Stimulated activated CD8-positive, alpha-beta memory T cell treated with anti-CD3 and anti-CD28 coated beads, Interleukin-15, amount 100 ng/mL, for 48 hours (primary cell): ENCODE measurements around the gene TYK2.
"Not testable (repeated sequence)": the region's sequence is repeated elsewhere in the genome, so short reads cannot be mapped to it uniquely, and the experiment has no call there.

Experiments
- DNase-seq, 2 donors: peaks; one replicate each; pipeline ENCODE4 v3.0.0-alpha.2; 2020; ENCODE audit warnings: low read depth in 2 of 2

The TYK2 gene

GRCh38 chr19:10380313-10381102, at the start of gene TYK2:
Gene TYK2 (minus strand): TSS chr19:10380572. CDS start chr19:10378406, 2,166 bp downstream.
- DNase-seq, result peak; percentile 94 to 95

DNA sequence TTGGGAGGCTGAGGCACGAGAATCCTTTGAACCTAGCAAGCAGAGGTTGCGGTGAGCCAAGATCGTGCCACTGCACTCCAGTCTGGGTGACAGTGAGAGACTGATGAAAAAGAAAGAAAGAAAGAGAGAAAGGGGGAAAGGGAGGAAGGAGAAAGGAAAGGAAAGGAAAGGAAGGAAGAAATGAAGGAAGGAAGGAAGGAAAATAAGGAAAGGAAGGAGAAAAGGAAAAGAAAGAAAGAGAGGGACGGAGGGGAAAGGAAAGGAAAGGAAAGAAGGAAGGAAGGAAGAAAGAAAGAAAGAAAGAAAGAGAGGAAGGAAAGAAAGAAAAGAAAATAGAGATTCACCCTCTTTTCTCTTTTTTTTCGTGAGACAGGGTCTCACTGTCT, 48.6 kb upstream of the TYK2 start:
- no peak for DNase-seq

- no peak for DNase-seq
Observed at GRCh38 chr19:10427169-10427568, 46.8 kb upstream of the TYK2 start.

- no peak for DNase-seq
Observed at GRCh38 chr19:10424011-10424637, 43.8 kb upstream of the TYK2 start.

DNA sequence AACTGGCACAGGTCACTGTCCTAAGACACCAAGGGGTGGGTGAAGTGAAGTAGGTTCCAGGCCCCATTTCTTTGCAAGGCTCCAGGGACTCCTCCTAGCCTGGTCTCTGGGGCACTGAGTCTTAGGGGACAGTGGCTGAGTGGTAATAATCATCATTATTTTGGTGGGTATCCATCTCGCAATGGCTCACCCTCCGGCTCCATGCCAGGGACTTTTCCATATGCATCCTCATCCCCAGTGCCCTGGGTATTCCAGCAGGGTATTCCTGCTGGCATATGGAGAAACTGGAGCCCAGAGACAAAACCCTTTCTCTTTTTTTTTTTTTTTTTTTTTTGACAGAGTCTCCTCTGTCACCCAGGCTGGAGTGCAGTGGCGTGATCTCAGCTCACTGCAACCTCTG, 42.5 kb upstream of the TYK2 start:
- no peak for DNase-seq

- DNase-seq, result no peak
Observed at GRCh38 chr19:10422046-10422461, 41.7 kb upstream of the TYK2 start.

GRCh38 chr19:10421240-10422045, 41.1 kb upstream of the TYK2 start:
- no peak for DNase-seq

- DNase-seq, result peak in 1 of 2 donors; percentile 60
Observed at GRCh38 chr19:10420444-10421239, 40.3 kb upstream of the TYK2 start, which contains the start of gene PDE4A. Gene PDE4A (plus strand): TSS chr19:10420538. CDS start chr19:10420765, 227 bp downstream.

DNA sequence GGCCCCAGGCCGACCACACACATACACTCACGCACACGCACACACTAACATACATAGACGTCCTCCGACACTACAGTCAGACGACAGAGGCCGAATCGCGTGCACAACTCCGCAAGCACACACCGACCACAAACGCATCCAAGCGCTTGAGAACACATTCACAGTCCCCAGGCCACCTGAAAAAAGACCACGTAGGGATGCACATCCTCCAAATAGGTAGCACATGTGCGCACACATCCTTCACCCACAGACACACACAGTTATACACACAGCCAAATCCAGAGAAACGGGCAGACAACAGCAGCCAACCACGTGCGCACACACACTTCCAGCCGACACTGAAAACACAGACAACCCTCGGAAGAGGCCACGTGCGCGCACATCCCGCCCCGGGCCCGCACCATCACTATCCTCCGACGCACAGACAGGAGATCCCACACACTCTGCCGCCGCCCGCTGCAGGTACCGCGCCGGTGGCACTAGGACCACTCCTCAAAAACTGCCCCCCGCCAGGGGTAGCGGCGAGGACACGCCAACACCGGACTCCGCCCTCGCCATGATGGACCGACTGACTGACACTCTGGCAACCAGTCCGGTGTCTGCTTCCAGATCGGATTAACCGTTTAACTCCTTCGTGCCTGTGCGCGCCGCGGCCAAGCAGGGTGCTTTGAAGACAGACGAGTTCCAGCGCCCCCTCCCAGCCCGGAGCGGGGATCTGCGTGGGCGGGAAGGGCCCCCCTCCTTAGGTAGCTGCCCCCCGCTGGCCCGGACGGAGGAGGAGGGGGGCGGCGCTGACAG, 39.5 kb upstream of the TYK2 start:
- peak in 1 of 2 donors; percentile 68 for DNase-seq

DNA sequence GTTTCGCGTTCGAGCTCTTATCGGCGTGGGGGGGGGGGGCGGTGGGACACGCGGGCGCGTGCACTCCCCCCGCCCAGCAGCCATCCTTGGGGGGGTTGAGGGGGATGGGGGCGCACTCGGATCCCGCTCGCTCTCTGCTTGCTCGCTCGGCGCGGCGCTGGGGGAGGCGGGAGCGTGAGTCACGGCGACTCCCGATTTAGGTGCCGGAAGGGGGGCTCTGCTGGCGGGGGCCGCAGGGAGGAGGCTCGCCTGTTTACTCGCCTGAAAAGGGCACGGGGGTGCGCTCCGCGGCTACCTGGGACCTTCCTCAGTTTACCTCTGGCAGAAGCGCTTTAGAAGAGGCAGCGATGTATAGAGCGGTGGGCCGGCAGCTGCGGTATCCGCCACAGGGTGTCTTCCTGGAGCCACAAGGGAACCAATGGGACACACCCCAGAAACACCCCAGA, 38.9 kb upstream of the TYK2 start:
- DNase-seq, result peak in 1 of 2 donors; percentile 62

DNA sequence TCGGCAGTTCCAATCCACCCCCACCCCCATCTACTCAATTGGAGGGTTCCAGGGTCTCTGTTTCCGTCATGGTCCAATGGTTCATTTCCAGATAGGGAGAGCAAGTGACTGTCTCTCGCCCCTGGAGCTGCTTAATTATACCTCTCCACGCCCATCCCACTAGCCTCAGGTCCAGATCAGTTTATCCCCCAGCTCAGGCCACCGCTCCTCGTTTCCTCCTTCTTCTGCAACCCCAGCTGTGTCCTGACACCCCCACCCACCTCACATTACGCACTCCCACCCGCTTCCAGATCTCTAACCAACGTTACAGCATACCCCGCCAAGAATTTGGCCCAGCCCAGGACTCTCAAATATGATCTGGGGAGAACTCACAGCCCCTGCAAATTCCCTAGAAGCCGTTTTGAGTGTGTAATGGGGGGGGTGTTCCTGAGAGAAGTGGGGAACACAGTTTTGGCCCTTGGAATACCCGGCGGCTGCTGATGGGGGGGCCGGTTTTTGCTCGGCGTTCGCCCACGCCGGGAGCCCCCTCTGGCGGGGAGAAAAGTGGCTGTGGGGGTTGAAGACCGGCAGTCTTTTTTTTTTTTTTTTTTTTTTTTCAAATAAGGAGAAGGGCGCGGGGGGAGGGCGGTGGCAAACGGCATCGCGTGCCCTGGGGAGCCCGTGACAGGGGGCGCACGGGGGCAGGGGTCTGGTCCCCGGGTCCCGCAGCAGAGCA, 38.3 kb upstream of the TYK2 start:
- no peak for DNase-seq

GRCh38 chr19:10418235-10418484, 37.8 kb upstream of the TYK2 start:
- no peak for DNase-seq

DNA sequence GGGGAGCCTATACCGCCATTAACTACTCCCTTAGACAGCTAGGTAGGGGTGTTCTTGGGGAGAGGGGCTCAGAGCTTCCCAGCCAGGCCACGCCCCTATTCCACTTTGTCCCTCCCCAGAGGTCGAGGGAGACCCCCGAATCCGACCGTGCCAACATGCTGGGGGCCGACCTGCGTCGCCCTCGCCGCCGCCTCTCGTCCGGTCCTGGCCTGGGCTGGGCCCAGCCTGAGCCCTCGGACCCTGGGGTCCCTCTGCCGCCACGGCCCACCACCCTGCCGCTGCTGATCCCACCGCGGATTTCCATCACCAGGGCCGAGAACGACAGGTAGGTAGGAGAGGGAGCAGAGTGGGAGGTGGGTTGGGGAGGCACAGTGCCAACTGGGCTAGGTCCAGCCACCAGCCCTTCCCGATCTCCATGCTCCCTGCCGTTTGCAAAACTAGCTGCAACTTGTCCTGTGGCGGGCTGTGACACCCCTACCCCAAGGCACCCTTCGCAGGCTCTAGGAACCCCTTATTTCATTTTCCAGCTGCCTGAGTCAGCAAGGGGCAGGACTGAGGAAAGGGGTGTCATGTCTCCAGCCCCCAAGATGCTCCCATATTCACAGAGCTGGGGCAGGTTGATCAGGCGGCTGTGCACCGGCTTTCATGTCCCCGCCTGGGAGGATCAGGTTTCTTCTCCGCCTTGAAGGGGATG, 37.3 kb upstream of the TYK2 start:
- DNase-seq, result no peak

DNA sequence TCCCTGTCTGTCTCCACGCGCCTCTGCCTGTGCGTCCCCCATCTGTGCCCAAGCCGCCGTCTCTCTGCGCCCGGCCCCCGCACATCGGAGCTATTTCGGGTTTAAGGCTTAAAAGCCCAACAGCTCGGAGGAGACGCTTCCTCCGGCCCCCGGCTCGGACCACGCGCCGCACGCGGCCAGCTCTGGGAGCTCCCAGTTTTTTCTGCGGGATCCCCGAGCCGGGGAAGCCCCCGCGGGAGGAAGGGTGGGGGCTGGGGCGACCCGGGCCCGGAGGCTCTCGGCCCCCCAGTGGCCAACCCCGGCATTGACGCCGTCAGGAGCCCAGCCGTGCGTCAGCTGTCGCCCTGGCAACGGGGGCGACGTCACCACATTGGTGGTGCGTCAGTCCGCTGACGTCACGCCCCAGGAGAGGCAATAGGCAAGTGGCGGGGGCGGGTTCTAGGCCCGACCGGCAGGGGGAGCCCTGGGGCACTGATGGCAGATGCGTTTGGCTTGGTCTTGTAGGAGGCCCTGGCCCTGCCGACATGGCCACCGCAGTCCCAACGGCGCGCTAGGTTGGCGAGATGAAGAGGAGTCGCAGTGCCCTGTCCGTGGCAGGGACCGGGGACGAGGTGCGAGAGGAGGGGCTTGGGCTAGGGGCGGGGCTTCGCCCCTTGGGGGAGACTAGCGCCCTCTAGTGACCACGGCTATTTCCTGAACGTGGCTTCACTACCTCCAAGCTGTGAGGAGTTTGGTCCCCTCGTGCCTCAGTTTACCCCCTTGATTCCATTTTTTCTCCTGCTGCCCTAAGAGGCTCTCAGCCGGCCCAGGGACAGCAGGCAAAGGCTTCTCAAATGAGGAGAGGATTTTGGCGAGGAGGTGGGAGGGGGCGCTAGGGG, 36.2 kb upstream of the TYK2 start:
- peak; percentile 90 for DNase-seq

DNA sequence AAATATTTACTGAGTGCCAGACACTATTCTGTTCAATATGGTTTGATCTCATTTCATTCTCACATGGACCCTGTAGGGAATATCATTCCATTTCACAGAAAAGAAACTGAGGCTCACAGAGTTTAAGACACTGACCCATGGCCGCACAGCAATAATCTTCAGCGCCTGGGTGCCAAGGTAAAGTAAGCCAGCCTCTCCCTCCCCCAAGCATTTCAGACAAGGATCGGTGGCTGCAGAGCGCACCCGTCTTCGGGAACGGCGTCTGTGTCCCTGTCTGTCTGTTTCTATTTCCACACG, 35.7 kb upstream of the TYK2 start:
- DNase-seq, result no peak

DNA sequence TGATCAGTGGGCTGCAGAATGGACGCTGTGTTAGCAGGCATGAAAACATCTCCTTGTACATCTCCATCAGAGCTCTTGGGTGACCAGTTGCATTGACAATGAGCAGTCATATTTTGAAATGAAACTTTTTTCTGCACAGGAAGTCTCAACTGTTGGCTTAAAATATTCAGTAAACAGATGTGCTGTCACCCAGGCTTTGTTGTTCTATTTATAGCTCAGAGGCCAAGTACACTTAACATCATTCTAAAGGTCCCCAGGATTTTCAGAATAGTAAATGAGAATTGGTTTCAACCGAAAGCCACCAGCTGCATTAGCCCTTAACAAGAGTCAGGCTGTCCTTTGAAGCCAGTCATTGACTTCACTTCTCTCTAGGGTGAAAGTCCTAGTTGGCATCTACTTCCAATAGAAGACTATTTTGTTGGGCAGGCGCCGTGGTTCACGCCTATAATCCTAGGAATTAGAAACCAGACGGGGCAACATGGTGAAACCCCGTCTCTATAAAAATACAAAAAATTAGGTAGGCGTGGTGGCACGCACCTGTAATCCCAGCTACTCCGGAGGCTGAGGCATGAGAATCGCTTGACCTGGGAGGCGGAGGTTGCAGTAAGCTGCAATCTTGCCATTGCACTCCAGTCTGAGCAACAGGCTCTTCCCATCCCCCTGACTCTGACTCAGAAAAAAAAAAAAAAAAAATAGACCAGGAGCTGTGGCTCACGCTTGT, 32.0 kb upstream of the TYK2 start:
- no peak for DNase-seq

GRCh38 chr19:10411224-10411623, 30.9 kb upstream of the TYK2 start:
- not testable (repeated sequence) for DNase-seq
